Measurements from ENCODE around the gene TSSK6.
A peak's percentile ranks its signal among the peaks of the same experiment; 100 is the strongest.
"Not testable (repeated sequence)": the region's sequence is repeated elsewhere in the genome, so short reads cannot be mapped to it uniquely, and the experiment has no call there.

The TSSK6 gene

GRCh38 chr19:19482809-19483596 is 32.3 kb downstream of the TSSK6 start:
- no peaks in the 10 kb centered on the region for H3K27me3 Mint-ChIP-seq
- H3K36me3 Mint-ChIP-seq (ENCODE audit: low read depth), result peaks cover 15% of the 10 kb centered on the region
- H3K9me3 Mint-ChIP-seq, result no peaks in the 10 kb centered on the region
- peaks cover 62% of the 10 kb centered on the region for H3K4me1 Mint-ChIP-seq
- DNase-seq (no peak), ATAC-seq (no peak)
- H3K27ac Mint-ChIP-seq, result peak overlapping the region; percentile 44
- H3K4me3 Mint-ChIP-seq, result no peak overlapping the region

DNA sequence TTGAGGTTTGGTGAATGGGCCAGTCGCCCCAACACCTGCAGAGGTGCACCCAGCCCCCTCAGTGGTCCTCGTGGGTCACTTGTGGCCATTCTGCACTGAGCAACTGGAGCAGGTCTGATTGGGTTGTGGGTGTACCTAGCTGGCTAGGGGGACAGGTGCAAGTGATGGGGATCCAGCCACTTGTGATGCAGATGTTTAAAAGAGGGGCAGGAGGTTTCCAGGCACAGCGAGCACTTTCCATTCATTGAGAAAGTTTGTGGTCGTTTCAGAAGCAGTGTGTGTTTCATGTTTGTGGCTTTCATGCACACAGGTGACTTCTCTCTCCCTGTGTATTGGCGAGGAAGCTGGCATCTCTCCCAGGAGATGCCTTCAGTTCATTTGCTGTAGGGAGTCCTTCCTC is 34.7 kb downstream of the TSSK6 start:
- Mint-ChIP-seq H3K9me3 (no peaks in the 10 kb centered on the region), H3K36me3 (ENCODE audit: low read depth) (peaks cover 16% of the 10 kb centered on the region), H3K4me1 (peaks cover 68% of the 10 kb centered on the region), H3K27ac (peak overlapping the region; percentile 56), H3K27me3 (no peaks in the 10 kb centered on the region), H3K4me3 (no peak overlapping the region)
- no peak for DNase-seq
- peak; percentile 72 for ATAC-seq

- no peaks in the 10 kb centered on the region for H3K9me3 Mint-ChIP-seq
- peak overlapping the region; percentile 23 for H3K27ac Mint-ChIP-seq
- no peak for DNase-seq
- H3K27me3 Mint-ChIP-seq, result no peaks in the 10 kb centered on the region
- peaks cover 77% of the 10 kb centered on the region for H3K4me1 Mint-ChIP-seq
- H3K36me3 Mint-ChIP-seq (ENCODE audit: low read depth), result peaks cover 21% of the 10 kb centered on the region
- no peak for ATAC-seq
- H3K4me3 Mint-ChIP-seq, result no peak overlapping the region
Observed at GRCh38 chr19:19477705-19478383, 37.5 kb downstream of the TSSK6 start.

DNA sequence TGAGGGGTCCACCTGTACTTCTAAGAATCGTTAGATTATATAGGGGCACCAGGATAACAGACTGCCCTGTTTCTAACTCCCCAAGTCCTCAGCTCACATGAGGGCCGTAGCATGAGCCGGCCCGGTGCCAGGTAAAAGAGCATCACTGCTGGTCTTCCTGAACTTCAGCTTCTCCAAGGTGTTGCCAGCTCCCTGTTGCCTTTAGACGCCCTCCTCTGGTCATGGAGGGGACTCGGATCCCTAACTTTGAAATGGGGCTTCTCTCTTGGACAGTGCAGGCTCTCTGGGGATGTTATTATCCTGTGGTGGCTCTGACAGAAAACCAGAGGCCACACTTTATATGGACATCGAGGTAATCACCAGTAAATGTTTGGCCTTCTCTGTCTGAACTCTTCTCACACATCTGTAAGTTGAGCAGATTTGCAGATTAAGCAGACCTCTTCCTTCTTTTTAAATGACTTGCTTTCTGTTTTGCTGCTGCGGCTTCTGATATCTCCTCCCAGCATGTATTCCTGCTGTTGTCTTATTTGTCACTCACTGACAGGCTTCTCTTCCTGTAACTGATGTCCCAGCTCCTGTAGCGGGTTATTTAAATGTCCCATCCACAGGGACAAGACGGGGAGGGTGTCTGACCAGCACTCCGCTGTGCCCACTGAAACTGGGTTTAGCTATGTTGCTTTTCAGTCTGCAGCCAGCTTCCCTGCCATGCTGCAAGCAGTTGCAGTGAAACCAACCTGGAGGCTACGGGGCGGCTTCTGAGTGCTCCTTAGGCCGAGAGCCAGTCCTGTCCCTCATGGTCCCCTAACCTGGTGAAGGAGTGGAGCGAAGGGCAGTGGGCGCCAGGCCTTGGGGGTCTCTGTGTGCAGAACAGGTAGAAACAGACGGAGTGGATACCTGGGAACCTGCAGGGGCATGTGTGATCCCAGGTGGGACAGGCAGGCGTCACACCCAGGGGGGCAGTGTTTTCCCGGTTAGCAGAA is 39.2 kb downstream of the TSSK6 start:
- Mint-ChIP-seq H3K4me3 (no peak overlapping the region), H3K36me3 (ENCODE audit: low read depth) (peaks cover 27% of the 10 kb centered on the region), H3K27me3 (no peaks in the 10 kb centered on the region), H3K27ac (peak overlapping the region; percentile 32), H3K9me3 (no peaks in the 10 kb centered on the region), H3K4me1 (peaks cover 87% of the 10 kb centered on the region)
- ATAC-seq, result no peak
- DNase-seq, result no peak

GRCh38 chr19:19475015-19475765 is 40.2 kb downstream of the TSSK6 start:
- Mint-ChIP-seq H3K9me3 (no peaks in the 10 kb centered on the region), H3K27ac (peak overlapping the region; percentile 78), H3K27me3 (no peaks in the 10 kb centered on the region), H3K4me3 (no peak overlapping the region), H3K4me1 (peaks cover 85% of the 10 kb centered on the region), H3K36me3 (ENCODE audit: low read depth) (peaks cover 32% of the 10 kb centered on the region)
- ATAC-seq (no peak), DNase-seq (no peak)

- H3K27me3 Mint-ChIP-seq, ATAC-seq, DNase-seq, H3K4me3 Mint-ChIP-seq: not testable (repeated sequence)
- H3K27ac Mint-ChIP-seq, result peak overlapping the region; percentile 59
- peaks cover 72% of the 10 kb centered on the region for H3K4me1 Mint-ChIP-seq
- H3K9me3 Mint-ChIP-seq, result peaks cover 16% of the 10 kb centered on the region
- H3K36me3 Mint-ChIP-seq (ENCODE audit: low read depth), result peaks cover 50% of the 10 kb centered on the region
Observed at GRCh38 chr19:19472106-19472505, 43.2 kb downstream of the TSSK6 start.

DNA sequence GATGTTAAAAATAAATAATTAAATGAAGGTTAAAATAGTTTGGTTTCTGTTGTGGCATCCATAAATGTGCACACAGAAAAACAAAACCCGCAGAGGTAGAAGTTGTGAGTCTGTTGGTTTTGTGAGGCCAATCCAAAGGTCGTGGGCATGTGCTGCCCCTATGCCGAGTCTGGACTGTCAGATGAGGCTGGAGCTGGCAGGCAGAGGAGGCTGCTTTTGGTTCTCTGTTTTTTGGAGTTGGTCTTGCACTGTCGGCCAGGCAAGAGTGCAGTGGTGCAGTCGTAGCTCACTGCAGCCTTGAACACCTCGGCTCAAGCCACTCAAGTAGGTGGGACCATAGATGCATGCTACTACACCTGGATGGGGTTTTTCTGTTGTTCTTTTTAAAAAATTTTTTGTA is 43.7 kb downstream of the TSSK6 start:
- Mint-ChIP-seq H3K27ac (no peak overlapping the region), H3K27me3 (no peaks in the 10 kb centered on the region), H3K4me3 (no peak overlapping the region), H3K4me1 (peaks cover 70% of the 10 kb centered on the region), H3K9me3 (peaks cover 18% of the 10 kb centered on the region), H3K36me3 (ENCODE audit: low read depth) (peaks cover 54% of the 10 kb centered on the region)
- DNase-seq (no peak), ATAC-seq (no peak)

- H3K36me3 Mint-ChIP-seq (ENCODE audit: low read depth), result peaks cover 62% of the 10 kb centered on the region
- DNase-seq (no peak), ATAC-seq (no peak)
- peaks cover 25% of the 10 kb centered on the region for H3K9me3 Mint-ChIP-seq
- H3K4me3 Mint-ChIP-seq, result no peak overlapping the region
- H3K4me1 Mint-ChIP-seq, result peaks cover 63% of the 10 kb centered on the region
- peak overlapping the region; percentile 10 for H3K27ac Mint-ChIP-seq
- no peaks in the 10 kb centered on the region for H3K27me3 Mint-ChIP-seq
Observed at GRCh38 chr19:19470579-19470978, 44.8 kb downstream of the TSSK6 start.

DNA sequence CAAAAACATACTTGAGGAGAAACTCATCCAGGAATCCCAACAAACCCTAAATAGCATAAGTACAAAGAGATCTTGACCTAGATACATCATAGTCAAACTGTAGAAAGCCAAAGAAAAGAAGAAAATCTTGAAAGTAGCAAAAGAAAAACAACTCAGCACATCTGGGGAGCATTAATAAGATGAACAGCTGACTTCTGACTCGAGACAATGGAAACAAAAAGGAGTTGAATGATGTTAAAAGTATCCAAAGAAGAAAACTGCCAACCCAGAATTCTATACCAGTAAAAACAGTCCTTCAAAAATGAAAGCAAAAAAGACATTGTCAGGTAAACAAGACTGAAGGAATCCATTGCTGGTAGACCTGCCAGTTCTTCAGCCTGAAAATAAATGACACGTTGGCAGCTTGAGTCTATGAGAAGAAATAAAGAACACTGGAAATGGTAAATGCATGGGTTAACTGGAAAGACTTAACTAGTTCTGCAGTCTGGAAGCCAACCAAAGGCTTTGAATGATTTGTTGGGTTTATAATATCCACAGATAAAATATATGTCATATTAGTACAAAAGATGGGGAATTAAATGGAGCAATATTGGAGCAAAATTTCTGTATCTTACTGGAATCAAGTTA is 46.8 kb downstream of the TSSK6 start:
- ATAC-seq (no peak), DNase-seq (no peak)
- no peak overlapping the region for H3K4me3 Mint-ChIP-seq
- peaks cover 63% of the 10 kb centered on the region for H3K36me3 Mint-ChIP-seq (ENCODE audit: low read depth)
- no peaks in the 10 kb centered on the region for H3K27me3 Mint-ChIP-seq
- H3K9me3 Mint-ChIP-seq, result peaks cover 25% of the 10 kb centered on the region
- peaks cover 59% of the 10 kb centered on the region for H3K4me1 Mint-ChIP-seq
- H3K27ac Mint-ChIP-seq, result no peak overlapping the region

DNA sequence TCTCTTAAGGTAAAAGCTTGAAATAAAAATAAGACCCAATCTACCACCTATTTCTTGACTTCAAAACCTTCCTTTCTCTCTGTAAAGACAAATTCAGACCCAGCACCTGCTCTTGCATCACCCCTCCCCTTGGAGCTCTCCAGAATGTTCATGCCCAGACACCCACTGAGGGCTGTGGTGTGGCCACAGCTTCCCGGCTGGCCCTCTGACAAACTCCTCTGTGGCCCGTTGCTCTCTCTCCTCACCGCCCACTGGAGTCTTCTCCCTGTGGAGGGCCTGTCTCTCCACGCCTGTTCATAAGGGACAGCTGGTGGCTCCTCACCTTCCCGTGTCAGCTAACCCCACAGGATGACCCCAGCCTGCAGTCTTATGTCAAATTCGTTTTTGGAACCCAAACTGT is 49.1 kb downstream of the TSSK6 start:
- H3K36me3 Mint-ChIP-seq (ENCODE audit: low read depth), result peaks cover 60% of the 10 kb centered on the region
- H3K27me3 Mint-ChIP-seq, result no peaks in the 10 kb centered on the region
- H3K4me1 Mint-ChIP-seq, result peaks cover 58% of the 10 kb centered on the region
- no peak for ATAC-seq
- no peak for DNase-seq
- H3K27ac Mint-ChIP-seq, result no peak overlapping the region
- H3K9me3 Mint-ChIP-seq, result peaks cover 25% of the 10 kb centered on the region
- no peak overlapping the region for H3K4me3 Mint-ChIP-seq

GRCh38 chr19:19465436-19466070 is 49.8 kb downstream of the TSSK6 start:
- no peak overlapping the region for H3K4me3 Mint-ChIP-seq
- peaks cover 25% of the 10 kb centered on the region for H3K9me3 Mint-ChIP-seq
- H3K27ac Mint-ChIP-seq, result peak overlapping the region; percentile 18
- H3K27me3 Mint-ChIP-seq, result no peaks in the 10 kb centered on the region
- H3K36me3 Mint-ChIP-seq (ENCODE audit: low read depth), result peaks cover 60% of the 10 kb centered on the region
- H3K4me1 Mint-ChIP-seq, result peaks cover 60% of the 10 kb centered on the region
- no peak for ATAC-seq
- no peak for DNase-seq

GRCh38 chr19:19464339-19465098 is 50.8 kb downstream of the TSSK6 start:
- no peak overlapping the region for H3K27ac Mint-ChIP-seq
- H3K4me3 Mint-ChIP-seq, result no peak overlapping the region

More at GRCh38 chr19:19464339-19465098, 50.8 kb downstream of the TSSK6 start:
- Mint-ChIP-seq H3K27me3 (no peaks in the 10 kb centered on the region), H3K9me3 (peaks cover 25% of the 10 kb centered on the region), H3K36me3 (ENCODE audit: low read depth) (peaks cover 54% of the 10 kb centered on the region), H3K4me1 (peaks cover 63% of the 10 kb centered on the region)
- ATAC-seq, result no peak
- no peak for DNase-seq

Data from activated naive CD8-positive, alpha-beta T cell treated with anti-CD3 and anti-CD28 coated beads, Interleukin-2, amount 50 U/mL, for 24 hours (primary cell).